Ectodermal cell (in vitro differentiated cells): ENCODE measurements around the gene SPATA4.
"Not testable (repeated sequence)": the region's sequence is repeated elsewhere in the genome, so short reads cannot be mapped to it uniquely, and the experiment has no call there.

Experiments used
- H3K27ac ChIP-seq: 2 replicates; pipeline ENCODE4 v1.7.0; 2013; ENCODE audit warnings: mild to moderate bottlenecking, low read depth, low read length; ENCODE audit not compliant: insufficient read depth, poor library complexity, severe bottlenecking
- H3K27me3 ChIP-seq: 2 replicates; pipeline ENCODE4 v1.7.0; 2013; ENCODE audit warnings: mild to moderate bottlenecking, low read length; ENCODE audit not compliant: insufficient read depth, control insufficient read depth, poor library complexity, severe bottlenecking
- H3K36me3 ChIP-seq: one replicate; pipeline ENCODE4 v1.7.0; 2013; ENCODE audit warnings: low read length; ENCODE audit not compliant: control insufficient read depth, insufficient read depth
- H3K4me1 ChIP-seq: one replicate; pipeline ENCODE4 v1.7.0; 2013; ENCODE audit warnings: low read length; ENCODE audit not compliant: control insufficient read depth, insufficient read depth
- H3K4me3 ChIP-seq: 2 replicates; pipeline ENCODE4 v1.7.0; 2013; ENCODE audit warnings: low read depth, low read length, control low read depth; ENCODE audit not compliant: insufficient read depth
- H3K9me3 ChIP-seq: 2 replicates; pipeline ENCODE4 v1.7.0; 2013; ENCODE audit warnings: mild to moderate bottlenecking, low read length, moderate library complexity; ENCODE audit not compliant: control insufficient read depth
- WGBS, 2 experiments: methylation state at CpG; one replicate each; pipeline ENCODE4 v1.1.7; 2013; ENCODE audit warnings: missing lambda C conversion rate in 2 of 2; 5-methylcytosine and 5-hydroxymethylcytosine counted together

Gene SPATA4

GRCh38 chr4:176222149-176222548 lies 26.8 kb upstream of the SPATA4 start:
- Histone ChIP-seq H3K4me3 (no peak overlapping the region), H3K27me3 (no peaks in the 10 kb centered on the region), H3K4me1 (no peaks in the 10 kb centered on the region), H3K36me3 (no peaks in the 10 kb centered on the region), H3K9me3 (no peaks in the 10 kb centered on the region), H3K27ac (no peak overlapping the region)
- 94 to 95% methylated on average over 5 of the region's 5 CpGs for WGBS, 2 experiments

- Histone ChIP-seq H3K4me3 (no peak overlapping the region), H3K9me3 (no peaks in the 10 kb centered on the region), H3K27ac (no peak overlapping the region), H3K36me3 (no peaks in the 10 kb centered on the region), H3K4me1 (no peaks in the 10 kb centered on the region), H3K27me3 (no peaks in the 10 kb centered on the region)
- WGBS, 2 experiments = 85 to 90% methylated on average over 2 of the region's 2 CpGs
Observed at GRCh38 chr4:176217510-176217909, 22.1 kb upstream of the SPATA4 start.

GRCh38 chr4:176212351-176212750 lies 17.0 kb upstream of the SPATA4 start:
- H3K9me3 ChIP-seq, H3K27ac ChIP-seq, H3K36me3 ChIP-seq, H3K27me3 ChIP-seq, H3K4me3 ChIP-seq, H3K4me1 ChIP-seq: not testable (repeated sequence)
- WGBS, 2 experiments = 79 to 87% methylated on average over 3 of the region's 3 CpGs

GRCh38 chr4:176210579-176211296 lies 15.4 kb upstream of the SPATA4 start:
- H3K36me3 ChIP-seq = no peaks in the 10 kb centered on the region
- no peak overlapping the region for H3K4me3 ChIP-seq
- H3K9me3 ChIP-seq = no peaks in the 10 kb centered on the region
- H3K27me3 ChIP-seq = no peaks in the 10 kb centered on the region
- H3K27ac ChIP-seq = no peak overlapping the region
- WGBS, 2 experiments = 93% methylated on average over 7 of the region's 7 CpGs
- H3K4me1 ChIP-seq = peaks cover 2% of the 10 kb centered on the region

- Histone ChIP-seq H3K9me3 (no peaks in the 10 kb centered on the region), H3K4me1 (peaks cover 6% of the 10 kb centered on the region), H3K27ac (no peak overlapping the region), H3K4me3 (no peak overlapping the region), H3K27me3 (no peaks in the 10 kb centered on the region), H3K36me3 (no peaks in the 10 kb centered on the region)
- 94 to 100% methylated on average over 2 of the region's 3 CpGs for WGBS, 2 experiments
Observed at GRCh38 chr4:176210101-176210500, 14.7 kb upstream of the SPATA4 start.

GRCh38 chr4:176209535-176209934 lies 14.2 kb upstream of the SPATA4 start:
- WGBS, 2 experiments = 95 to 97% methylated on average over 4 of the region's 4 CpGs
- no peaks in the 10 kb centered on the region for H3K9me3 ChIP-seq
- no peak overlapping the region for H3K27ac ChIP-seq
- no peaks in the 10 kb centered on the region for H3K36me3 ChIP-seq
- H3K27me3 ChIP-seq = no peaks in the 10 kb centered on the region
- no peak overlapping the region for H3K4me3 ChIP-seq
- peaks cover 8% of the 10 kb centered on the region for H3K4me1 ChIP-seq

GRCh38 chr4:176207839-176208238 lies 12.5 kb upstream of the SPATA4 start:
- Histone ChIP-seq H3K9me3 (no peaks in the 10 kb centered on the region), H3K36me3 (no peaks in the 10 kb centered on the region), H3K4me3 (no peak overlapping the region), H3K27me3 (no peaks in the 10 kb centered on the region), H3K27ac (no peak overlapping the region), H3K4me1 (peaks cover 8% of the 10 kb centered on the region)
- WGBS, 2 experiments = 84 to 93% methylated on average over 4 to 5 of the region's 5 CpGs

- 75 to 78% methylated on average over 4 of the region's 4 CpGs for WGBS, 2 experiments
- Histone ChIP-seq H3K27ac (no peak overlapping the region), H3K27me3 (no peaks in the 10 kb centered on the region), H3K4me3 (no peak overlapping the region), H3K4me1 (peaks cover 8% of the 10 kb centered on the region), H3K36me3 (no peaks in the 10 kb centered on the region), H3K9me3 (no peaks in the 10 kb centered on the region)
Observed at GRCh38 chr4:176205299-176205698, 9.9 kb upstream of the SPATA4 start.

GRCh38 chr4:176198316-176198903 lies 3.0 kb upstream of the SPATA4 start:
- Histone ChIP-seq H3K27ac (no peak overlapping the region), H3K9me3 (no peaks in the 10 kb centered on the region), H3K36me3 (no peaks in the 10 kb centered on the region), H3K27me3 (no peaks in the 10 kb centered on the region), H3K4me3 (no peak overlapping the region), H3K4me1 (no peaks in the 10 kb centered on the region)
- 74 to 87% methylated on average over 8 of the region's 8 CpGs for WGBS, 2 experiments

GRCh38 chr4:176193938-176194337 lies 1.4 kb downstream of the SPATA4 start:
- 72 to 79% methylated on average over 3 of the region's 3 CpGs for WGBS, 2 experiments
- Histone ChIP-seq H3K4me1 (no peaks in the 10 kb centered on the region), H3K36me3 (no peaks in the 10 kb centered on the region), H3K9me3 (no peaks in the 10 kb centered on the region), H3K27ac (no peak overlapping the region), H3K27me3 (no peaks in the 10 kb centered on the region), H3K4me3 (no peak overlapping the region)
